Right lobe of liver (tissue), 6 donors: ENCODE data around the gene ARID4A. TPM values are rescaled to one million over a fixed set of nuclear protein-coding genes. Genes with fewer than 3 reads are reported as not detected.
A peak's percentile ranks its signal among the peaks of the same experiment; 100 is the strongest.

Experiments
- ATAC-seq, 4 donors: fragments of 200-7000 bp; cut with Tn5 transposase; one replicate each; pipeline ENCODE4 v1.9.1; 2020; ENCODE audit warnings: mild to moderate bottlenecking in 4 of 4, moderate library complexity in 4 of 4
- DNase-seq, 3 donors: peaks; one replicate each; pipeline ENCODE4 v3.0.0-alpha.2; 2020
- H3K27ac ChIP-seq, 3 donors: fragments of 200-600 bp; one replicate each; pipeline ENCODE4 v1.8.0; 2022
- H3K27me3 ChIP-seq, 2 donors: fragments of 200-600 bp; one replicate each; pipeline ENCODE4 v1.8.0; 2022
- H3K36me3 ChIP-seq, 4 donors: fragments of 200-600 bp; sonication (generic) in 1 of 4; one replicate each; pipeline versions ENCODE4 v1.5.1 to v1.8.0; 2017 to 2022; ENCODE audit warnings: control low read depth in 1 of 4
- H3K4me1 ChIP-seq, 4 donors: fragments of 200-600 bp; sonication (generic) in 1 of 4; one replicate each; pipeline versions ENCODE4 v1.5.1 to v1.8.0; 2017 to 2022; ENCODE audit warnings: control low read depth in 1 of 4
- H3K4me3 ChIP-seq, 3 donors: fragments of 200-600 bp; one replicate each; pipeline ENCODE4 v1.8.0; 2022
- H3K9me3 ChIP-seq, 4 donors: fragments of 200-600 bp; sonication (generic) in 1 of 4; one replicate each; pipeline versions ENCODE4 v1.5.1 to v1.8.0; 2017 to 2022; ENCODE audit warnings: control low read depth in 1 of 4
- CTCF ChIP-seq, 4 donors: fragments of 200-600 bp in 3 of 4; fragments of 450-650 bp in 1 of 4; IDR thresholded peaks; one replicate each; pipeline versions ENCODE4 v1.5.1 to v1.8.0; 2016 to 2022; ENCODE audit warnings: antibody characterized with exemption in 4 of 4, mild to moderate bottlenecking in 2 of 4
- POLR2A ChIP-seq: fragments of 450-650 bp; IDR thresholded peaks from one replicate; pipeline ENCODE4 v1.6.1; 2017; ENCODE audit warnings: antibody characterized with exemption, mild to moderate bottlenecking
- WGBS: methylation state at CpG from one replicate; pipeline ENCODE4 v1.1.6; 2018; ENCODE audit warnings: low coverage, low lambda C conversion rate; ENCODE audit not compliant: insufficient coverage; ENCODE audit errors: missing lambda C conversion rate; 5-methylcytosine and 5-hydroxymethylcytosine counted together
- intact Hi-C, 2 donors: fragments of 100-400 bp; cut with DNase I; formaldehyde crosslinking; loops; one replicate each; pipeline versions ENCODE4 v1.11.2 to v1.14.1; 2022
- total RNA-seq, 6 experiments: library from RNA; depleted of rRNA in 2 of 6; stranded (reverse); fragments of >200 nt in 2 of 6; fragmentation: NEBNext Ultra II Directional in 3 of 6; extraction: Animal tissue kit (Norgen Biotek cat#: 25700) in 3 of 6; gene quantifications; one replicate each; pipeline versions ENCODE4 v1.1.0 to v1.2.4, GENCODE V29; 2016 to 2023
- donor health status: DM: no; HTN: yes; CAD: no.
- donor health status: DM: no; HTN: no; CAD: no.
- donor health status: DM: no; HTN: no; CAD: no.
- donor health status: DM: no; HTN: yes; CAD: no.
- donor health status: DM: no; HTN: yes; CAD: no.

The ARID4A gene
- total RNA-seq, 6 experiments from 2014 or later = 7.6 to 22.1 (median 15.7) TPM

GRCh38 chr14:58282925-58283593, 15.3 kb upstream of the ARID4A start:
- 26% methylated on average over 4 of the region's 4 CpGs for WGBS
- peaks cover 0 to 24% (median 2%) of the 10 kb centered on the region in 4 donors for H3K36me3 ChIP-seq
- ATAC-seq (no peak), DNase-seq (no peak)
- intact Hi-C loops = no loop called here
- H3K4me3 ChIP-seq = no peak overlapping the region
- H3K27me3 ChIP-seq = no peaks in the 10 kb centered on the region
- TF ChIP-seq POLR2A (no peak), CTCF (IDR thresholded peaks at IDR 0.05) (no peak)
- H3K27ac ChIP-seq = peak overlapping the region; percentile 73 to 76 (median 76)
- no peaks in the 10 kb centered on the region for H3K9me3 ChIP-seq
- peaks cover 0 to 63% (median 30%) of the 10 kb centered on the region in 4 donors for H3K4me1 ChIP-seq

- Histone ChIP-seq H3K27ac (peak overlapping the region; percentile 73 to 76 (median 76)), H3K4me1 (peaks cover 0 to 69% (median 31%) of the 10 kb centered on the region in 4 donors)
- peak in 2 of 4 donors; percentile 8 to 17 for ATAC-seq
Measured at GRCh38 chr14:58283730-58284129, 14.6 kb upstream of the ARID4A start.

GRCh38 chr14:58285132-58285531, 13.2 kb upstream of the ARID4A start:
- no peak for TF ChIP-seq CTCF (IDR thresholded peaks at IDR 0.05)
- TF ChIP-seq POLR2A = no peak
- DNase-seq (no peak), ATAC-seq (no peak)
- H3K4me3 ChIP-seq = no peak overlapping the region
- peaks cover 0 to 30% (median 6%) of the 10 kb centered on the region in 4 donors for H3K36me3 ChIP-seq
- peaks cover 0 to 82% (median 38%) of the 10 kb centered on the region in 4 donors for H3K4me1 ChIP-seq
- no peaks in the 10 kb centered on the region for H3K27me3 ChIP-seq
- no peaks in the 10 kb centered on the region for H3K9me3 ChIP-seq
- intact Hi-C loops = no loop called here
- 66% methylated on average over 3 of the region's 4 CpGs for WGBS
- no peak overlapping the region for H3K27ac ChIP-seq

More at GRCh38 chr14:58283730-58284129, 14.6 kb upstream of the ARID4A start:
- H3K36me3 ChIP-seq = peaks cover 0 to 29% (median 2%) of the 10 kb centered on the region in 4 donors
- DNase-seq = no peak
- H3K4me3 ChIP-seq = no peak overlapping the region
- TF ChIP-seq POLR2A (no peak), CTCF (IDR thresholded peaks at IDR 0.05) (no peak)
- H3K9me3 ChIP-seq = no peaks in the 10 kb centered on the region
- H3K27me3 ChIP-seq = no peaks in the 10 kb centered on the region
- intact Hi-C loops = no loop called here

- DNase-seq = peak in 1 of 3 donors; percentile 71
- TF ChIP-seq CTCF (IDR thresholded peaks at IDR 0.05) (no peak), POLR2A (no peak)
- H3K27me3 ChIP-seq = no peaks in the 10 kb centered on the region
- H3K36me3 ChIP-seq = peaks cover 0 to 54% (median 15%) of the 10 kb centered on the region in 4 donors
- peak overlapping the region; percentile 46 to 92 (median 81) for H3K27ac ChIP-seq
- H3K9me3 ChIP-seq = no peaks in the 10 kb centered on the region
- ATAC-seq = peak; percentile 81 to 90 (median 84)
- intact Hi-C loops = no loop called here
- WGBS = 36% methylated on average over 3 of the region's 3 CpGs
- peaks cover 0 to 67% (median 29%) of the 10 kb centered on the region in 4 donors for H3K4me1 ChIP-seq
- no peak overlapping the region for H3K4me3 ChIP-seq
Measured at GRCh38 chr14:58287607-58288042, 10.7 kb upstream of the ARID4A start.
